PC-3 (cell line): ENCODE measurements around the gene SH3D21. TPM values are rescaled to one million over a fixed set of nuclear protein-coding genes. Genes with fewer than 3 reads are reported as not detected.

ENCODE experiments used
- ATAC-seq: fragments of 200-7000 bp; cut with Tn5 transposase; 2 replicates; pipeline ENCODE4 v1.9.1; 2020; ENCODE audit warnings: mild to moderate bottlenecking, moderate library complexity
- BruUV-seq: library from RNA; stranded (reverse); fragments of 400-500 nt; replicated peaks from 2 replicates; lab custom pipeline; 2021; lab: Mats Ljungman, UMichigan
- CTCF ChIA-PET: fragments of 300-600 bp; sonication (Branson Sonifier 250); formaldehyde crosslinking; loops from one replicate; lab custom pipeline; 2022; ENCODE audit warnings: antibody characterized with exemption; lab: Charles Lee
- POLR2A ChIA-PET: fragments of 300-600 bp; sonication (Branson Sonifier 250); formaldehyde crosslinking; loops from one replicate; lab custom pipeline; 2022; ENCODE audit warnings: antibody characterized with exemption; ENCODE audit not compliant: unreplicated experiment; lab: Charles Lee
- DNase-seq: peaks from one replicate; pipeline ENCODE4 v3.0.0-alpha.2; 2015
- H2AFZ ChIP-seq: fragments of 300-600 bp; sonication (generic); 2 replicates; pipeline ENCODE4 v1.6.0; 2016; ENCODE audit warnings: antibody characterized with exemption, low read length
- H3F3A ChIP-seq: fragments of 300-600 bp; sonication (generic); one replicate; pipeline ENCODE4 v1.6.0; 2017; ENCODE audit warnings: antibody characterized with exemption, low read length, control low read depth, mild to moderate bottlenecking; ENCODE audit not compliant: unreplicated experiment
- H3K27ac ChIP-seq: fragments of 300-600 bp; sonication (generic); 2 replicates; pipeline ENCODE4 v1.5.1; 2016; ENCODE audit warnings: mild to moderate bottlenecking, low read length
- H3K27me3 ChIP-seq: fragments of 300-600 bp; sonication (generic); 2 replicates; pipeline ENCODE4 v1.6.1; 2016; ENCODE audit warnings: low read length, mixed read lengths
- H3K36me3 ChIP-seq: fragments of 300-600 bp; sonication (generic); 2 replicates; pipeline ENCODE4 v1.6.1; 2016; ENCODE audit warnings: low read depth, mixed run types, low read length, mixed read lengths
- H3K4me1 ChIP-seq: fragments of 300-600 bp; sonication (generic); 2 replicates; pipeline ENCODE4 v1.5.1; 2016; ENCODE audit warnings: low read length; ENCODE audit not compliant: insufficient read depth
- H3K4me2 ChIP-seq: fragments of 300-600 bp; sonication (generic); 2 replicates; pipeline ENCODE4 v1.6.0; 2016; ENCODE audit warnings: low read length
- H3K4me3 ChIP-seq: fragments of 300-600 bp; sonication (generic); 2 replicates; pipeline ENCODE4 v1.5.1; 2016; ENCODE audit warnings: mild to moderate bottlenecking, low read length, mixed read lengths
- H3K79me2 ChIP-seq: fragments of 300-600 bp; sonication (generic); 2 replicates; pipeline ENCODE4 v1.6.1; 2017; ENCODE audit warnings: low read length, mixed read lengths
- H3K9ac ChIP-seq: fragments of 300-600 bp; sonication (generic); 2 replicates; pipeline ENCODE4 v1.6.0; 2016; ENCODE audit warnings: mild to moderate bottlenecking, low read length
- H3K9me2 ChIP-seq: fragments of 300-600 bp; sonication (generic); replicated peaks from 2 replicates; pipeline ENCODE4 v1.6.1; 2016; ENCODE audit warnings: mixed run types, low read length, mixed read lengths
- H3K9me3 ChIP-seq: fragments of 300-600 bp; sonication (generic); 2 replicates; pipeline ENCODE4 v1.6.1; 2016; ENCODE audit warnings: low read length, mixed read lengths
- H4K20me1 ChIP-seq: fragments of 300-600 bp; sonication (generic); 2 replicates; pipeline ENCODE4 v1.6.1; 2016; ENCODE audit warnings: low read length, mixed read lengths
- EZH2 ChIP-seq: fragments of 300-600 bp; sonication (generic); IDR thresholded peaks from one replicate; pipeline ENCODE4 v1.6.1; 2017; ENCODE audit warnings: antibody characterized with exemption, mild to moderate bottlenecking, low read length; ENCODE audit not compliant: unreplicated experiment
- EZH2phosphoT487 ChIP-seq: fragments of 300-600 bp; sonication (generic); IDR thresholded peaks from 2 replicates; pipeline ENCODE4 v1.6.1; 2018; ENCODE audit warnings: mild to moderate bottlenecking, antibody characterized with exemption, low read length, borderline replicate concordance
- intact Hi-C: fragments of 100-400 bp; cut with micrococcal nuclease; formaldehyde crosslinking; loops from 2 replicates; pipeline ENCODE4 v1.9.0; 2023
- total RNA-seq: library from RNA; depleted of rRNA; stranded (reverse); fragments of >200 nt; gene quantifications from 2 replicates; pipeline ENCODE4 v1.2.3, GENCODE V29; 2014
- TF ChIP-seq, protein P1 (sequence below): fragments of 300-600 bp; sonication (generic); conservative IDR thresholded peaks from 2 replicates; pipeline ENCODE4 v1.5.1; 2017; ENCODE audit warnings: antibody characterized with exemption, low read depth, mild to moderate bottlenecking, low read length

SH3D21 gene
- total RNA-seq, 1 experiment from 2014 or later = 11.3 TPM

DNA sequence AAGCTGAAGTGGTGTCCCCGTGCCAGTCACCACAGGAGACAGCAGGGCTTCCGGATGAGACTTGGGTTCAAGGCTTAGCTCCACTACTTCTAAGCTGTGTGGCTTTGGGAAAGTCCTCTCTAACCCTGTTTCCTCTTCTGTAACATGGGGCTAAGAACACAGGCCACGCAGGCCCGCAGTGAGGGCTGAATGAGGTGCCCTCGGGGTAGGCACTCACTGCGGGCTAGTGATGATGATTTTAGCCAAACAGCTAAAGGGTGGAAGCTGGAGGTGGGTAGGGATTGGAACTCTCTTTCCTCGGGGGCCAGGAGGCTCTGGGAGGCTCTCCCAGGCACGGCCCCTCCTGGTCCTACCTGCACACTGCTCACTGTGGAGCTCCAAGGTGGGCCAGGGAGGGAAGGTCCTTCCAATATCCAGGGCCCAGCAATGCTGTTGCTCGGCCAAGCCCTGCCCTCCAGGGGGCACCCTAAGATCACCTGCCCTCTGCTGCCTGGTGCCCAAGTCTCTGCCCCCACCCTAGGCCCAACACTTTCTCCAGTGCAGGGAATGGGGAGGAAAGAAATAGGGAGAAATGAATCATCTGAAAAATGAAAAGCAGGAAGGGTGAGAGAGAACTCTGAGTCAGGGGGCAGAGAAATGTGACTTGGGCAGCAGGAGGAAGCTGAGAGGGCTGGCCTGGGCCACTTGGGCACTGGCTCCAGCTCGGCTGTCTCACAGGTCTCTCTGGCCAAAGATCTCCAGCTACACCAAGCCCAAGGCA is 36.4 kb downstream of the SH3D21 start:
- Histone ChIP-seq H3K4me3 (no peak overlapping the region), H3K36me3 (peaks cover 24% of the 10 kb centered on the region; the same call in 1 of the 2 replicates), H2AFZ (no peak overlapping the region), H3K9me3 (no peaks in the 10 kb centered on the region), H4K20me1 (no peaks in the 10 kb centered on the region), H3K9ac (peak overlapping the region; percentile 31), H3K27me3 (no peaks in the 10 kb centered on the region), H3K79me2 (no peaks in the 10 kb centered on the region), H3K4me1 (peaks cover 15% of the 10 kb centered on the region), H3K4me2 (peak overlapping the region; percentile 14), H3K9me2 (no peaks in the 10 kb centered on the region), H3F3A (no peaks in the 10 kb centered on the region), H3K27ac (peak overlapping the region; percentile 82)
- no peak for TF ChIP-seq EZH2phosphoT487
- TF ChIP-seq EZH2 = no peak
- TF ChIP-seq, protein P1, sequence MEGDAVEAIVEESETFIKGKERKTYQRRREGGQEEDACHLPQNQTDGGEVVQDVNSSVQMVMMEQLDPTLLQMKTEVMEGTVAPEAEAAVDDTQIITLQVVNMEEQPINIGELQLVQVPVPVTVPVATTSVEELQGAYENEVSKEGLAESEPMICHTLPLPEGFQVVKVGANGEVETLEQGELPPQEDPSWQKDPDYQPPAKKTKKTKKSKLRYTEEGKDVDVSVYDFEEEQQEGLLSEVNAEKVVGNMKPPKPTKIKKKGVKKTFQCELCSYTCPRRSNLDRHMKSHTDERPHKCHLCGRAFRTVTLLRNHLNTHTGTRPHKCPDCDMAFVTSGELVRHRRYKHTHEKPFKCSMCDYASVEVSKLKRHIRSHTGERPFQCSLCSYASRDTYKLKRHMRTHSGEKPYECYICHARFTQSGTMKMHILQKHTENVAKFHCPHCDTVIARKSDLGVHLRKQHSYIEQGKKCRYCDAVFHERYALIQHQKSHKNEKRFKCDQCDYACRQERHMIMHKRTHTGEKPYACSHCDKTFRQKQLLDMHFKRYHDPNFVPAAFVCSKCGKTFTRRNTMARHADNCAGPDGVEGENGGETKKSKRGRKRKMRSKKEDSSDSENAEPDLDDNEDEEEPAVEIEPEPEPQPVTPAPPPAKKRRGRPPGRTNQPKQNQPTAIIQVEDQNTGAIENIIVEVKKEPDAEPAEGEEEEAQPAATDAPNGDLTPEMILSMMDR = peak; percentile 93
- peak; percentile 84 for ATAC-seq
- intact Hi-C loops = loop anchor here (1.0 to 5.0 kb wide), 3 partner anchors 27 to 78 kb away; partner anchors contain the start of gene STK40
- ChIA-PET CTCF (interaction anchor here (0.5 to 1.7 kb wide), 14 partner anchors 8 to 1465 kb away, joined by 3 to 17 read pairs (median 4); partner anchors contain the start of genes C1orf122, OSCP1, TRAPPC3 and YRDC), POLR2A (no interaction called here)
- no TSS peak for BruUV-seq
- DNase-seq = peak; percentile 87

DNA sequence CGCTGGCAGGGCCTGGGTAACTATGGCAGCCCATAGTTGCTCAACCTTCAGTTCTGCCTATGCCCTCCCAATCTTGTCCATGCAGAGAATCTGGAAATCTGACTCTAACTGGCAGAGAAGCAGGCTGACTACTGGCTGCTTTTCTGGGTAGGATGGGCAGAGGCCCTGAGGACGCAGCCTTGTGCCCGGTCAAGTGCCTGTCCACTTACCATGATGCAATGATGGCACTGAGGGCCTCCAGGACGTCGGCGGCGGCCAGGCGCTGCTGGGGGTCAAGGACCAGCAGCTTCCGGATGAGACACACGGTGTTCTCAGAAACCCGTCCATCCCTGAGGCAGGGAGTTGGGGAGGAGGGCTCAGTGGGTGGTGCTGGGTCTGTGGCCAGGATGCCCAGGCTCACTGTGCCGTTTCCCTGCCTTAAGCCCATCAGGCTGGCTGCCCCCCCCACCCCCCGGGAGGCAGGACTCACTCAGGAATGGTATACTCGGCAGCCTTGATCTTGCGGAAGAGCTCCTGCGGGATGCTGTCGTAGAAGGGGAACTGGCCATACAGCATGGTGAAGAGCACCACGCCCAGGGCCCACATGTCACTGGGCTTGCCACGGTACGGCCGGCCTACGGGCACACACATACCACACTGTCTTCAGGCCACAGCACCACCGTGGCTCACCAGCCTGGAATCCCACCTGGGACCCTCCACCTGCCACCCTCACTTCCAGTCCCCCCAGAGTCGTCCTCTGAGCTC is 37.7 kb downstream of the SH3D21 start:
- Histone ChIP-seq H3K27me3 (no peaks in the 10 kb centered on the region), H4K20me1 (no peaks in the 10 kb centered on the region), H3K9me3 (no peaks in the 10 kb centered on the region), H3F3A (no peaks in the 10 kb centered on the region), H3K36me3 (peaks cover 31% of the 10 kb centered on the region; the same call in 1 of the 2 replicates), H3K27ac (peak overlapping the region; percentile 82), H3K4me2 (peak overlapping the region; percentile 14; the same call in 1 of the 2 replicates), H3K4me3 (no peak overlapping the region), H3K79me2 (no peaks in the 10 kb centered on the region), H2AFZ (no peak overlapping the region), H3K9me2 (no peaks in the 10 kb centered on the region), H3K4me1 (peaks cover 15% of the 10 kb centered on the region), H3K9ac (no peak overlapping the region; the same call in 1 of the 2 replicates)
- POLR2A ChIA-PET = no interaction called here
- ATAC-seq (no peak), DNase-seq (no peak)
- no TSS peak for BruUV-seq
- CTCF ChIA-PET = interaction anchor here (0.8 to 1.7 kb wide), 2 partner anchors 25 to 43 kb away, joined by 8 to 17 read pairs; no protein-coding TSS in a partner anchor
- intact Hi-C loops = loop anchor here (5.0 kb wide), 1 partner anchor 43 kb away; the partner anchor contains the start of gene STK40
- TF ChIP-seq, protein P1 = no peak
- TF ChIP-seq EZH2 = no peak
- no peak for TF ChIP-seq EZH2phosphoT487
